ENCODE results near the gene RGPD3. TPM values are rescaled to one million over a fixed set of nuclear protein-coding genes. Genes with fewer than 3 reads are reported as not detected.
"Not testable (repeated sequence)": the region's sequence is repeated elsewhere in the genome, so short reads cannot be mapped to it uniquely, and the experiment has no call there.

RGPD3 gene
- total and polyA plus RNA-seq, 2 donors (not counting 1 experiment from before 2014, with no cell fraction given): 0.16 to 0.37 TPM

- DNase-seq; H3K79me2 ChIP-seq (ENCODE audit: control insufficient read depth, insufficient read depth, low read length); H3K9me3 Mint-ChIP-seq (ENCODE audit: insufficient read depth); intact Hi-C loops (cut with micrococcal nuclease); H3K4me1 ChIP-seq (ENCODE audit: control insufficient read depth in 2 of 2, insufficient read depth in 2 of 2, low read length in 2 of 2); ATAC-seq (ENCODE audit: low read depth); H3K4me3 ChIP-seq (ENCODE audit: control extremely low read depth in 1 of 5, extremely low read depth in 1 of 5, insufficient read depth in 1 of 5, low read depth in 2 of 5, low read length in 4 of 5); POLR2A ChIA-PET; H4K20me1 ChIP-seq (ENCODE audit: control insufficient read depth, insufficient read depth, low read length, poor library complexity, severe bottlenecking); H3K36me3 ChIP-seq (replicated peaks in 1 of 2; ENCODE audit: control extremely low read depth in 1 of 2, control insufficient read depth in 1 of 2, extremely low read depth in 1 of 2, insufficient read depth in 2 of 2, low read length in 1 of 2); H3K27me3 Mint-ChIP-seq; H2AFZ ChIP-seq (ENCODE audit: insufficient read depth, low read depth, low read length, poor library complexity, severe bottlenecking); H3K4me1 Mint-ChIP-seq; H3K4me2 ChIP-seq (replicated peaks; ENCODE audit: low read depth, low read length, poor library complexity, severe bottlenecking); H3K27ac Mint-ChIP-seq; H3K9ac ChIP-seq (ENCODE audit: low read length); H3K27ac ChIP-seq (ENCODE audit: low read length in 2 of 2); CTCF ChIA-PET; H3K27me3 ChIP-seq (replicated peaks in 1 of 4; ENCODE audit: control extremely low read depth in 1 of 4, control insufficient read depth in 3 of 4, insufficient read depth in 4 of 4, low read length in 3 of 4); H3K4me3 Mint-ChIP-seq; H3K9me3 ChIP-seq (ENCODE audit: control extremely low read depth in 1 of 3, control insufficient read depth in 2 of 3, insufficient read depth in 1 of 3, low read length in 2 of 3): not testable (repeated sequence)
- 70% methylated on average over 4 of the region's 6 CpGs for WGBS (ENCODE audit: insufficient coverage)
Measured at GRCh38 chr2:106492913-106493312, 24.7 kb upstream of the RGPD3 start.

GRCh38 chr2:106492399-106492798, 24.2 kb upstream of the RGPD3 start:
- H4K20me1 ChIP-seq (ENCODE audit: control insufficient read depth, insufficient read depth, low read length, poor library complexity, severe bottlenecking); H3K9me3 Mint-ChIP-seq (ENCODE audit: insufficient read depth); DNase-seq; intact Hi-C loops (cut with micrococcal nuclease); H3K4me3 ChIP-seq (ENCODE audit: control extremely low read depth in 1 of 5, extremely low read depth in 1 of 5, insufficient read depth in 1 of 5, low read depth in 2 of 5, low read length in 4 of 5); H3K27me3 ChIP-seq (replicated peaks in 1 of 4; ENCODE audit: control extremely low read depth in 1 of 4, control insufficient read depth in 3 of 4, insufficient read depth in 4 of 4, low read length in 3 of 4); H3K9ac ChIP-seq (ENCODE audit: low read length); H3K4me1 Mint-ChIP-seq; H3K79me2 ChIP-seq (ENCODE audit: control insufficient read depth, insufficient read depth, low read length); CTCF ChIA-PET; H3K4me2 ChIP-seq (replicated peaks; ENCODE audit: low read depth, low read length, poor library complexity, severe bottlenecking); H3K4me3 Mint-ChIP-seq; POLR2A ChIA-PET; H3K4me1 ChIP-seq (ENCODE audit: control insufficient read depth in 2 of 2, insufficient read depth in 2 of 2, low read length in 2 of 2); H3K27ac Mint-ChIP-seq; H3K9me3 ChIP-seq (ENCODE audit: control extremely low read depth in 1 of 3, control insufficient read depth in 2 of 3, insufficient read depth in 1 of 3, low read length in 2 of 3); H3K27ac ChIP-seq (ENCODE audit: low read length in 2 of 2); ATAC-seq (ENCODE audit: low read depth); H3K36me3 ChIP-seq (replicated peaks in 1 of 2; ENCODE audit: control extremely low read depth in 1 of 2, control insufficient read depth in 1 of 2, extremely low read depth in 1 of 2, insufficient read depth in 2 of 2, low read length in 1 of 2); H2AFZ ChIP-seq (ENCODE audit: insufficient read depth, low read depth, low read length, poor library complexity, severe bottlenecking): not testable (repeated sequence)
- WGBS (ENCODE audit: insufficient coverage): 43% methylated on average over 3 of the region's 6 CpGs
- H3K27me3 Mint-ChIP-seq: peaks cover 12% of the 10 kb centered on the region

- H3K4me3 Mint-ChIP-seq; H3K4me1 Mint-ChIP-seq; DNase-seq; H3K36me3 ChIP-seq (replicated peaks in 1 of 2; ENCODE audit: control extremely low read depth in 1 of 2, control insufficient read depth in 1 of 2, extremely low read depth in 1 of 2, insufficient read depth in 2 of 2, low read length in 1 of 2); intact Hi-C loops (cut with micrococcal nuclease); H3K27ac Mint-ChIP-seq; CTCF ChIA-PET; H3K27me3 ChIP-seq (replicated peaks in 1 of 4; ENCODE audit: control extremely low read depth in 1 of 4, control insufficient read depth in 3 of 4, insufficient read depth in 4 of 4, low read length in 3 of 4); H2AFZ ChIP-seq (ENCODE audit: insufficient read depth, low read depth, low read length, poor library complexity, severe bottlenecking); POLR2A ChIA-PET; H3K27ac ChIP-seq (ENCODE audit: low read length in 2 of 2); H3K9me3 Mint-ChIP-seq (ENCODE audit: insufficient read depth); ATAC-seq (ENCODE audit: low read depth); H4K20me1 ChIP-seq (ENCODE audit: control insufficient read depth, insufficient read depth, low read length, poor library complexity, severe bottlenecking); H3K9me3 ChIP-seq (ENCODE audit: control extremely low read depth in 1 of 3, control insufficient read depth in 2 of 3, insufficient read depth in 1 of 3, low read length in 2 of 3); H3K4me1 ChIP-seq (ENCODE audit: control insufficient read depth in 2 of 2, insufficient read depth in 2 of 2, low read length in 2 of 2); H3K9ac ChIP-seq (ENCODE audit: low read length); H3K4me3 ChIP-seq (ENCODE audit: control extremely low read depth in 1 of 5, extremely low read depth in 1 of 5, insufficient read depth in 1 of 5, low read depth in 2 of 5, low read length in 4 of 5); H3K4me2 ChIP-seq (replicated peaks; ENCODE audit: low read depth, low read length, poor library complexity, severe bottlenecking); H3K79me2 ChIP-seq (ENCODE audit: control insufficient read depth, insufficient read depth, low read length): not testable (repeated sequence)
- 86% methylated on average over 4 of the region's 6 CpGs for WGBS (ENCODE audit: insufficient coverage)
- peaks cover 18% of the 10 kb centered on the region for H3K27me3 Mint-ChIP-seq
Measured at GRCh38 chr2:106489701-106490100, 21.5 kb upstream of the RGPD3 start.

GRCh38 chr2:106487386-106488191, 19.4 kb upstream of the RGPD3 start:
- intact Hi-C loops (cut with micrococcal nuclease); POLR2A ChIA-PET; H3K27ac Mint-ChIP-seq; H3K9me3 Mint-ChIP-seq (ENCODE audit: insufficient read depth); H3K9me3 ChIP-seq (ENCODE audit: control extremely low read depth in 1 of 3, control insufficient read depth in 2 of 3, insufficient read depth in 1 of 3, low read length in 2 of 3); H4K20me1 ChIP-seq (ENCODE audit: control insufficient read depth, insufficient read depth, low read length, poor library complexity, severe bottlenecking); H3K27me3 ChIP-seq (replicated peaks in 1 of 4; ENCODE audit: control extremely low read depth in 1 of 4, control insufficient read depth in 3 of 4, insufficient read depth in 4 of 4, low read length in 3 of 4); H3K79me2 ChIP-seq (ENCODE audit: control insufficient read depth, insufficient read depth, low read length); H3K27ac ChIP-seq (ENCODE audit: low read length in 2 of 2); ATAC-seq (ENCODE audit: low read depth); H3K4me3 Mint-ChIP-seq; DNase-seq; H3K4me2 ChIP-seq (replicated peaks; ENCODE audit: low read depth, low read length, poor library complexity, severe bottlenecking); H2AFZ ChIP-seq (ENCODE audit: insufficient read depth, low read depth, low read length, poor library complexity, severe bottlenecking); H3K9ac ChIP-seq (ENCODE audit: low read length); H3K36me3 ChIP-seq (replicated peaks in 1 of 2; ENCODE audit: control extremely low read depth in 1 of 2, control insufficient read depth in 1 of 2, extremely low read depth in 1 of 2, insufficient read depth in 2 of 2, low read length in 1 of 2); H3K4me3 ChIP-seq (ENCODE audit: control extremely low read depth in 1 of 5, extremely low read depth in 1 of 5, insufficient read depth in 1 of 5, low read depth in 2 of 5, low read length in 4 of 5); H3K4me1 ChIP-seq (ENCODE audit: control insufficient read depth in 2 of 2, insufficient read depth in 2 of 2, low read length in 2 of 2); H3K4me1 Mint-ChIP-seq; CTCF ChIA-PET: not testable (repeated sequence)
- WGBS (ENCODE audit: insufficient coverage): 22% methylated on average over 36 of the region's 44 CpGs
- peaks cover 23% of the 10 kb centered on the region for H3K27me3 Mint-ChIP-seq

Measured in B cell (primary cell).